GM18858 (cell line): ENCODE data around the gene LRP8.

Source experiments
- ATAC-seq: cut with Tn5 transposase; IDR thresholded peaks from one replicate; pipeline ENCODE4 v1.9.1; 2021; ENCODE audit not compliant: unreplicated experiment

LRP8 gene

GRCh38 chr1:53307037-53307436 is 20.8 kb downstream of the LRP8 start:
- no peak for ATAC-seq

- ATAC-seq: no peak
Observed at GRCh38 chr1:53306168-53306567, 21.7 kb downstream of the LRP8 start.

- ATAC-seq: no peak
Observed at GRCh38 chr1:53305650-53306049, 22.2 kb downstream of the LRP8 start.

GRCh38 chr1:53304527-53304926 is 23.3 kb downstream of the LRP8 start:
- no peak for ATAC-seq

- ATAC-seq: no peak
Observed at GRCh38 chr1:53303726-53304515, 23.9 kb downstream of the LRP8 start.

- no peak for ATAC-seq
Observed at GRCh38 chr1:53303243-53303642, 24.6 kb downstream of the LRP8 start.

- no peak for ATAC-seq
Observed at GRCh38 chr1:53299233-53299632, 28.6 kb downstream of the LRP8 start.

- no peak for ATAC-seq
Observed at GRCh38 chr1:53298045-53298637, 29.7 kb downstream of the LRP8 start.

GRCh38 chr1:53297195-53297594 is 30.7 kb downstream of the LRP8 start:
- ATAC-seq: no peak

- no peak for ATAC-seq
Observed at GRCh38 chr1:53296117-53296749, 31.6 kb downstream of the LRP8 start.

GRCh38 chr1:53295726-53296116 is 32.1 kb downstream of the LRP8 start:
- ATAC-seq: no peak

GRCh38 chr1:53295295-53295694 is 32.6 kb downstream of the LRP8 start:
- no peak for ATAC-seq

GRCh38 chr1:53294567-53294966 is 33.3 kb downstream of the LRP8 start:
- ATAC-seq: no peak

- no peak for ATAC-seq
Observed at GRCh38 chr1:53294061-53294460, 33.8 kb downstream of the LRP8 start.

GRCh38 chr1:53293123-53293522 is 34.7 kb downstream of the LRP8 start:
- no peak for ATAC-seq

- no peak for ATAC-seq
Observed at GRCh38 chr1:53292690-53293089, 35.2 kb downstream of the LRP8 start.

- no peak for ATAC-seq
Observed at GRCh38 chr1:53291574-53291973, 36.3 kb downstream of the LRP8 start.

- ATAC-seq: no peak
Observed at GRCh38 chr1:53288790-53289429, 39.0 kb downstream of the LRP8 start.

- no peak for ATAC-seq
Observed at GRCh38 chr1:53288002-53288789, 39.7 kb downstream of the LRP8 start.

- no peak for ATAC-seq
Observed at GRCh38 chr1:53286955-53287354, 40.9 kb downstream of the LRP8 start.
